Stimulated activated CD4-positive, alpha-beta T cell treated with anti-CD3 and anti-CD28 coated beads, Interleukin-12 subunit alpha, Interleukin-12 subunit beta, amount 100 ng/mL, for 48 hours (primary cell): ENCODE results near the gene OBP2B.
"Not testable (repeated sequence)": the region's sequence is repeated elsewhere in the genome, so short reads cannot be mapped to it uniquely, and the experiment has no call there.

Source experiments
- DNase-seq, 3 donors: peaks; one replicate each; pipeline ENCODE4 v3.0.0-alpha.2; 2020; ENCODE audit warnings: low read depth in 2 of 3, low spot score in 1 of 3

OBP2B gene

GRCh38 chr9:133223159-133223756 is 14.2 kb upstream of the OBP2B start:
- not testable (repeated sequence) for DNase-seq

- not testable (repeated sequence) for DNase-seq
Measured at GRCh38 chr9:133221994-133222393, 12.9 kb upstream of the OBP2B start.

- no peak for DNase-seq
Measured at GRCh38 chr9:133221177-133221809, 12.2 kb upstream of the OBP2B start.

- DNase-seq, result not testable (repeated sequence)
Measured at GRCh38 chr9:133218049-133218975, 9.3 kb upstream of the OBP2B start.

GRCh38 chr9:133217333-133217988 is 8.4 kb upstream of the OBP2B start:
- not testable (repeated sequence) for DNase-seq

- not testable (repeated sequence) for DNase-seq
Measured at GRCh38 chr9:133214276-133214675, 5.2 kb upstream of the OBP2B start.

- no peak for DNase-seq
Measured at GRCh38 chr9:133210609-133211008, 1.6 kb upstream of the OBP2B start.

- no peak for DNase-seq
Measured at GRCh38 chr9:133210202-133210532, 1.1 kb upstream of the OBP2B start.

GRCh38 chr9:133209327-133210201 is 514 bp upstream of the OBP2B start:
- DNase-seq, result not testable (repeated sequence)

GRCh38 chr9:133208171-133208879 is 725 bp downstream of the OBP2B start:
- DNase-seq, result not testable (repeated sequence)

- DNase-seq, result no peak
Measured at GRCh38 chr9:133207540-133208170, 1.4 kb downstream of the OBP2B start.

- no peak for DNase-seq
Measured at GRCh38 chr9:133207021-133207531, 2.0 kb downstream of the OBP2B start.

GRCh38 chr9:133205996-133206931 is 2.8 kb downstream of the OBP2B start:
- no peak for DNase-seq

GRCh38 chr9:133205481-133205887 is 3.6 kb downstream of the OBP2B start:
- not testable (repeated sequence) for DNase-seq

- no peak for DNase-seq
Measured at GRCh38 chr9:133204993-133205336, 4.1 kb downstream of the OBP2B start.

GRCh38 chr9:133204335-133204992 is 4.6 kb downstream of the OBP2B start:
- DNase-seq, result no peak

- DNase-seq, result no peak
Measured at GRCh38 chr9:133203506-133204075, 5.5 kb downstream of the OBP2B start.
